Measurements from ENCODE around the gene SNRNP25.

SNRNP25 gene

DNA sequence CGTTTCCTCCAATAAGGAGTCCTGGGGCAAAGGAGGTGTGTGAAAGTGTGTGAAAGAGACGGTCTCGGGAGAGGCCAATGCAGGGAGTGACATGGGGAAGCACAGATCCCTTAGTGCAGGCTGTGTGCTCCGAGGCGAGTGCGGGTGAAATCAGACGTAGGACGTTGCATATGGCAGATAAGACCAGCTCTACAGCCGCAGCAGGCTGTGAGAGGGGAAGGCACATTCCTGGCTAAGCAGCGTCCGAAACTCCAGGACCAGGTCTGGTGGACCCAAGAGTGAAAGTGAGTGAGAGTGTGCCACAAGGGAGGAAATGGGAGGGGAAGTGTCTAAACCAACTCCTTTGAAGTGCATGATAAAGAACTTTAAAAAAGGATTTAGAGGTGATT is 11.6 kb upstream of the SNRNP25 start:
- peaks cover 10 to 63% of the 10 kb centered on the region in 2 experiments for H3K36me3 ChIP-seq (ENCODE audit: control insufficient read depth in 2 of 2, insufficient read depth in 1 of 2, low read length in 2 of 2)
- H3K4me3 ChIP-seq (ENCODE audit: low read depth, low read length), result no peak overlapping the region
- POLR2A ChIA-PET, result no interaction called here
- H3K27ac ChIP-seq (ENCODE audit: extremely low read depth, low read depth, low read length), result no peak overlapping the region
- CTCF ChIA-PET, result interaction anchor here (1.0 to 1.3 kb wide), 2 partner anchors 23 to 55 kb away, joined by 3 to 5 read pairs; no protein-coding TSS in a partner anchor
- H3K9me3 ChIP-seq (ENCODE audit: control insufficient read depth, insufficient read depth, low read depth, low read length), result no peaks in the 10 kb centered on the region
- TF ChIP-seq ZNF623 (tag by site-specific recombination; IDR thresholded peaks at IDR 0.05) (no peak), ZNF677 (tag by site-specific recombination; IDR thresholded peaks at IDR 0.05) (no peak), ZNF426 (tag by site-specific recombination; IDR thresholded peaks at IDR 0.05) (no peak), ZNF175 (tag by site-specific recombination; IDR thresholded peaks at IDR 0.05) (no peak), TRIM28 (IDR thresholded peaks at IDR 0.05; ENCODE audit: borderline replicate concordance, low read length) (peak; percentile 53; the same call in 1 of the 2 replicates), ZNF560 (tag by site-specific recombination; IDR thresholded peaks at IDR 0.05; ENCODE audit: borderline replicate concordance) (no peak), ZNF555 (tag by site-specific recombination; conservative IDR thresholded peaks at IDR 0.05) (no peak), ZNF510 (tag by site-specific recombination; IDR thresholded peaks at IDR 0.05; ENCODE audit: insufficient replicate concordance) (no peak), SETDB1 (IDR thresholded peaks at IDR 0.05; ENCODE audit: insufficient read length, low read length) (peak; percentile 44), PRDM1 (tag by site-specific recombination; IDR thresholded peaks at IDR 0.05) (peak; percentile 90), ZNF292 (tag by site-specific recombination; IDR thresholded peaks at IDR 0.05; ENCODE audit: borderline replicate concordance, low read depth) (no peak), ZNF394 (tag by site-specific recombination; IDR thresholded peaks at IDR 0.05; ENCODE audit: borderline replicate concordance) (no peak), ZNF530 (tag by site-specific recombination; IDR thresholded peaks at IDR 0.05; ENCODE audit: low read depth) (no peak)
- TF ChIP-seq, protein P1, sequence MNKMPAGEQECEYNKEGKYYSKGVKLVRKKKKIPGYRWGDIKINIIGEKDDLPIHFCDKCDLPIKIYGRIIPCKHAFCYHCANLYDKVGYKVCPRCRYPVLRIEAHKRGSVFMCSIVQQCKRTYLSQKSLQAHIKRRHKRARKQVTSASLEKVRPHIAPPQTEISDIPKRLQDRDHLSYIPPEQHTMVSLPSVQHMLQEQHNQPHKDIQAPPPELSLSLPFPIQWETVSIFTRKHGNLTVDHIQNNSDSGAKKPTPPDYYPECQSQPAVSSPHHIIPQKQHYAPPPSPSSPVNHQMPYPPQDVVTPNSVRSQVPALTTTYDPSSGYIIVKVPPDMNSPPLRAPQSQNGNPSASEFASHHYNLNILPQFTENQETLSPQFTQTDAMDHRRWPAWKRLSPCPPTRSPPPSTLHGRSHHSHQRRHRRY (tag by site-specific recombination; IDR thresholded peaks at IDR 0.05), result no peak
- TF ChIP-seq, protein P2, sequence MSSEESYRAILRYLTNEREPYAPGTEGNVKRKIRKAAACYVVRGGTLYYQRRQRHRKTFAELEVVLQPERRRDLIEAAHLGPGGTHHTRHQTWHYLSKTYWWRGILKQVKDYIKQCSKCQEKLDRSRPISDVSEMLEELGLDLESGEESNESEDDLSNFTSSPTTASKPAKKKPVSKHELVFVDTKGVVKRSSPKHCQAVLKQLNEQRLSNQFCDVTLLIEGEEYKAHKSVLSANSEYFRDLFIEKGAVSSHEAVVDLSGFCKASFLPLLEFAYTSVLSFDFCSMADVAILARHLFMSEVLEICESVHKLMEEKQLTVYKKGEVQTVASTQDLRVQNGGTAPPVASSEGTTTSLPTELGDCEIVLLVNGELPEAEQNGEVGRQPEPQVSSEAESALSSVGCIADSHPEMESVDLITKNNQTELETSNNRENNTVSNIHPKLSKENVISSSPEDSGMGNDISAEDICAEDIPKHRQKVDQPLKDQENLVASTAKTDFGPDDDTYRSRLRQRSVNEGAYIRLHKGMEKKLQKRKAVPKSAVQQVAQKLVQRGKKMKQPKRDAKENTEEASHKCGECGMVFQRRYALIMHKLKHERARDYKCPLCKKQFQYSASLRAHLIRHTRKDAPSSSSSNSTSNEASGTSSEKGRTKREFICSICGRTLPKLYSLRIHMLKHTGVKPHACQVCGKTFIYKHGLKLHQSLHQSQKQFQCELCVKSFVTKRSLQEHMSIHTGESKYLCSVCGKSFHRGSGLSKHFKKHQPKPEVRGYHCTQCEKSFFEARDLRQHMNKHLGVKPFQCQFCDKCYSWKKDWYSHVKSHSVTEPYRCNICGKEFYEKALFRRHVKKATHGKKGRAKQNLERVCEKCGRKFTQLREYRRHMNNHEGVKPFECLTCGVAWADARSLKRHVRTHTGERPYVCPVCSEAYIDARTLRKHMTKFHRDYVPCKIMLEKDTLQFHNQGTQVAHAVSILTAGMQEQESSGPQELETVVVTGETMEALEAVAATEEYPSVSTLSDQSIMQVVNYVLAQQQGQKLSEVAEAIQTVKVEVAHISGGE (tag by site-specific recombination; conservative IDR thresholded peaks at IDR 0.05; ENCODE audit: low read depth), result no peak
- TF ChIP-seq, protein P3, sequence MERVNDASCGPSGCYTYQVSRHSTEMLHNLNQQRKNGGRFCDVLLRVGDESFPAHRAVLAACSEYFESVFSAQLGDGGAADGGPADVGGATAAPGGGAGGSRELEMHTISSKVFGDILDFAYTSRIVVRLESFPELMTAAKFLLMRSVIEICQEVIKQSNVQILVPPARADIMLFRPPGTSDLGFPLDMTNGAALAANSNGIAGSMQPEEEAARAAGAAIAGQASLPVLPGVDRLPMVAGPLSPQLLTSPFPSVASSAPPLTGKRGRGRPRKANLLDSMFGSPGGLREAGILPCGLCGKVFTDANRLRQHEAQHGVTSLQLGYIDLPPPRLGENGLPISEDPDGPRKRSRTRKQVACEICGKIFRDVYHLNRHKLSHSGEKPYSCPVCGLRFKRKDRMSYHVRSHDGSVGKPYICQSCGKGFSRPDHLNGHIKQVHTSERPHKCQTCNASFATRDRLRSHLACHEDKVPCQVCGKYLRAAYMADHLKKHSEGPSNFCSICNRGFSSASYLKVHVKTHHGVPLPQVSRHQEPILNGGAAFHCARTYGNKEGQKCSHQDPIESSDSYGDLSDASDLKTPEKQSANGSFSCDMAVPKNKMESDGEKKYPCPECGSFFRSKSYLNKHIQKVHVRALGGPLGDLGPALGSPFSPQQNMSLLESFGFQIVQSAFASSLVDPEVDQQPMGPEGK (tag by site-specific recombination; IDR thresholded peaks at IDR 0.05), result no peak
- TF ChIP-seq, protein P4, sequence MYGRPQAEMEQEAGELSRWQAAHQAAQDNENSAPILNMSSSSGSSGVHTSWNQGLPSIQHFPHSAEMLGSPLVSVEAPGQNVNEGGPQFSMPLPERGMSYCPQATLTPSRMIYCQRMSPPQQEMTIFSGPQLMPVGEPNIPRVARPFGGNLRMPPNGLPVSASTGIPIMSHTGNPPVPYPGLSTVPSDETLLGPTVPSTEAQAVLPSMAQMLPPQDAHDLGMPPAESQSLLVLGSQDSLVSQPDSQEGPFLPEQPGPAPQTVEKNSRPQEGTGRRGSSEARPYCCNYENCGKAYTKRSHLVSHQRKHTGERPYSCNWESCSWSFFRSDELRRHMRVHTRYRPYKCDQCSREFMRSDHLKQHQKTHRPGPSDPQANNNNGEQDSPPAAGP (tag by site-specific recombination; IDR thresholded peaks at IDR 0.05), result peak; percentile 29; the same call in 1 of the 2 replicates
- TF ChIP-seq, protein P5, sequence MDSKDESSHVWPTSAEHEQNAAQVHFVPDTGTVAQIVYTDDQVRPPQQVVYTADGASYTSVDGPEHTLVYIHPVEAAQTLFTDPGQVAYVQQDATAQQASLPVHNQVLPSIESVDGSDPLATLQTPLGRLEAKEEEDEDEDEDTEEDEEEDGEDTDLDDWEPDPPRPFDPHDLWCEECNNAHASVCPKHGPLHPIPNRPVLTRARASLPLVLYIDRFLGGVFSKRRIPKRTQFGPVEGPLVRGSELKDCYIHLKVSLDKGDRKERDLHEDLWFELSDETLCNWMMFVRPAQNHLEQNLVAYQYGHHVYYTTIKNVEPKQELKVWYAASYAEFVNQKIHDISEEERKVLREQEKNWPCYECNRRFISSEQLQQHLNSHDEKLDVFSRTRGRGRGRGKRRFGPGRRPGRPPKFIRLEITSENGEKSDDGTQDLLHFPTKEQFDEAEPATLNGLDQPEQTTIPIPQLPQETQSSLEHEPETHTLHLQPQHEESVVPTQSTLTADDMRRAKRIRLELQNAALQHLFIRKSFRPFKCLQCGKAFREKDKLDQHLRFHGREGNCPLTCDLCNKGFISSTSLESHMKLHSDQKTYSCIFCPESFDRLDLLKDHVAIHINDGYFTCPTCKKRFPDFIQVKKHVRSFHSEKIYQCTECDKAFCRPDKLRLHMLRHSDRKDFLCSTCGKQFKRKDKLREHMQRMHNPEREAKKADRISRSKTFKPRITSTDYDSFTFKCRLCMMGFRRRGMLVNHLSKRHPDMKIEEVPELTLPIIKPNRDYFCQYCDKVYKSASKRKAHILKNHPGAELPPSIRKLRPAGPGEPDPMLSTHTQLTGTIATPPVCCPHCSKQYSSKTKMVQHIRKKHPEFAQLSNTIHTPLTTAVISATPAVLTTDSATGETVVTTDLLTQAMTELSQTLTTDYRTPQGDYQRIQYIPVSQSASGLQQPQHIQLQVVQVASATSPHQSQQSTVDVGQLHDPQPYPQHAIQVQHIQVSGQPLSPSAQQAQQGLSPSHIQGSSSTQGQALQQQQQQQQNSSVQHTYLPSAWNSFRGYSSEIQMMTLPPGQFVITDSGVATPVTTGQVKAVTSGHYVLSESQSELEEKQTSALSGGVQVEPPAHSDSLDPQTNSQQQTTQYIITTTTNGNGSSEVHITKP (tag by site-specific recombination; IDR thresholded peaks at IDR 0.05), result peak; percentile 40; the same call in 1 of the 2 replicates
- TF ChIP-seq, protein P6, sequence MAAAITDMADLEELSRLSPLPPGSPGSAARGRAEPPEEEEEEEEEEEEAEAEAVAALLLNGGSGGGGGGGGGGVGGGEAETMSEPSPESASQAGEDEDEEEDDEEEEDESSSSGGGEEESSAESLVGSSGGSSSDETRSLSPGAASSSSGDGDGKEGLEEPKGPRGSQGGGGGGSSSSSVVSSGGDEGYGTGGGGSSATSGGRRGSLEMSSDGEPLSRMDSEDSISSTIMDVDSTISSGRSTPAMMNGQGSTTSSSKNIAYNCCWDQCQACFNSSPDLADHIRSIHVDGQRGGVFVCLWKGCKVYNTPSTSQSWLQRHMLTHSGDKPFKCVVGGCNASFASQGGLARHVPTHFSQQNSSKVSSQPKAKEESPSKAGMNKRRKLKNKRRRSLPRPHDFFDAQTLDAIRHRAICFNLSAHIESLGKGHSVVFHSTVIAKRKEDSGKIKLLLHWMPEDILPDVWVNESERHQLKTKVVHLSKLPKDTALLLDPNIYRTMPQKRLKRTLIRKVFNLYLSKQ (tag by site-specific recombination; IDR thresholded peaks at IDR 0.05; ENCODE audit: borderline replicate concordance), result no peak
- 0 out of 2 replicates have a peak, but pooled peaks cover 2% of the 10 kb centered on the region for H3K4me1 ChIP-seq (ENCODE audit: control insufficient read depth, insufficient read depth, low read length)
